SW480 (cell line): Measurements from ENCODE around the gene FAM151A.
A peak's percentile ranks its signal among the peaks of the same experiment; 100 is the strongest.

Source experiments
- DNase-seq: peaks from one replicate; pipeline ENCODE4 v3.0.0-alpha.2; 2016; ENCODE audit warnings: low spot score

Gene FAM151A

DNA sequence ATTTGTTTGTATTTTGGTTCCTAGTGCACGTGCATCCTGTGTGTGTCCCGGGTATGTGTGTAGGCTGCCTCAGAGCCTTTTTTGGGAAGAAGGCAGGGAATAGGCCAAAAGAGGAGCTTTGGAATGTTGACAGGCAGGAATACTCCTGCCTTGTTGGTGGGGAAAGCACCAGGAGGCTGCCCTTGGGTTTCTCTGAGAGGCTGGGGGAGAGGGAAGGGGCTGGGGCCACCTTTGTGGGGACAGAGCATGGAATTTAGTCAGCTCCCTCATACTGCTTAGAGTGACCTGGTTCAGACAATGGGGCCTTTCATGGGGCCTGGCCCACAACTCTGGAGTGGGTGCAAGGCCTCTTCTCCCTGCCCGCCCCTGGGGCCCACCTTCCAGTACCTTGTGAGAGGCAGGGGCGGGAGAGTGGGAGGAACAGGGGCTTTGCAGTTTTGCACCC is 44.0 kb downstream of the FAM151A start:
- DNase-seq, result no peak

DNA sequence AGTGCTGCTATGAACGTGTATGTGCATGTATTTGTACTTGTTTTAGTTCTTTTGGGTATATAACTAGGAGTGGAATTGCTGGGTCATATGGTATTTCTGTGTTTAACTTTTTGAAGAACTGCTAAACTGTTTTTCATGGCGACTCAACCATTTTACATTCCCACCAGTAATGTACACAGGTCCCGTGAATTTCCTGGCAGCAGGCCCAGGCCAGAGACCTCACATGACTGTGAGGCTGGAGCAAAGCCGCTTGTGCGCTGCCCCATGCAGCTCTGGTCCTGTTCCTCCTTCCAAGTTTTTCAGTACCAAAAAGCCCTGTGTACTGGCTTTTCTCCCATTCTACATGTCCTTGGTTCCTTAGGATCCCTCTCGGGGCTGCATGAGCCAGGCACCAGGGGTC is 45.7 kb downstream of the FAM151A start:
- no peak for DNase-seq

DNA sequence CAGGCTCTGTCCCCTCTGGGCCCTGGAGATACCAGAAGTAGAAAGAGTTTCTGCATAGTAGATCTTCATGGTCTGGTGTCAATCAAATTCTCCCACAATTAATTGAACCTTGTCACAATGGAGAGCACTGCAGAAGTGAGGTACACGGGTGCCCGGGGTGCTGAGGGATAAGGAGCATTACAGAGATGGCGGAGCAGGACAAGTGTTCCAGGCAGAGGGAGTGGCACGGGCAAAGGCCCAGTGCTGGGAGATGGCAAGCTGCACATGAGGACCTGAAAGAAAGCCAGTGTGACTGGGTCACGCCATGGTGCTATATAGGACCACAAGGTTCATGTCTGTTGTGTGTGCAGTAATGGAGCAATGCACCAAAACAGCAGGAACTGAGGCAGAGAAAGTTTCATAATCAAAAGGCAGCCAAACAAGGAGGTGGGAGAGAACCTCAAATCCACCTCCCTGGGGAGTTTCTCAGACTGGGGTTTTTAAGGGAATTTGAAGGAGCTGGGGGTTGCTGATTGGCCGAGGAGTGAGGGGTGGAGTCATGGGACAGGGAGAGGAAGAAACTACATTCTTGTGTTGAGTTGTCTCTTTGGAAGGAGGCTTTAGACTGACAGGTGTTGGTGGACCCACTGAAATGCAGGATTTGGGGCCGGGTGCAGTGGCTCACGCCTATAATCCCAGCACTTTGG is 47.6 kb downstream of the FAM151A start:
- DNase-seq, result no peak

DNA sequence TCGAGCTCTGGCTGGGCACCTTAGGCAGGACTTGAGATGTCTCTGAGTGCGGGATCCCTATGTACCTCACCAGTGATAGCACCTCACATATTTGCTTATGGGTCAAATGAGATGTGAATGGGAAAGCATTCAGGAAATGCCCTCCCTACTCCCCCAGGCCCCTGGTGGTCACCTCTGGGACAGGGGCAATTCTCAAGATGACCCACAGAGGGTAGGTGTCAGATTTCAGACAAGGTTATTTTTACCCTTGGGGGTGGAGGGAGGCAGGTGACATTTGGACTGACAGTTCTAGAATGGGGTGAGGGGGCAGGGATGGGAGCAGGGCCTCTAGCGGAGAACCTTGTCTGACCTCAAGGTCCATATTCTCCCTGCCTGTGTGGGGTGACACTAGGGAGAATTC is 48.2 kb downstream of the FAM151A start:
- no peak for DNase-seq

DNA sequence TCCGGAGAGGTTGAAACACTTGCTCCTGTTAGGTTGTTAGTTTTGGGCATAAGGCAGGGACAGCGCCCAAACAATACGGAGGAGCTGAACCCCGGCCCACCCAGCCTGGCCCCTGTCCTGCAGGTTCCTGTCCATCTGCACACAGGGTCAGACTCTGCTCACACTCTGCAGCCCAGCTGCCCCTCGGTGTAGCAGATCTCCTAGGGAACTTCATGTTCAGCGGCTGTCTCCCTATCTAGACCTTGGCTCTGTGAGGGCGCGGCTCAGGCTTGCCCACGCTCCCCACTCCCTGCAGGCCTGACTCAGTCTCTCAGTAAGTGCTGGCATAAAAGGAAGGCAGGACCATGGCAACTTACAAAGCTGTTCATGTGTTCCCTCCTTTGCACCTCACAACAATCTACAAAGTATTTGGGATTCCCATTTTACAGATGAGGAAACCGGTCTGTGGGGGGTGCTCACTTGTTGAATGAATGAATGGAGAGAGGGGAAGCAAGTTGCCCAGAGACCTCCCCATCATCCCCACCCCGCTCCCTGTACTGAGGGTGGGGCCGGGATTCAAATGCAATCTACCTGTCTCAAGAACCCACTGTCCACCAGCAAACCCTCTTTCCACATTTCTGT is 49.1 kb downstream of the FAM151A start:
- no peak for DNase-seq

DNA sequence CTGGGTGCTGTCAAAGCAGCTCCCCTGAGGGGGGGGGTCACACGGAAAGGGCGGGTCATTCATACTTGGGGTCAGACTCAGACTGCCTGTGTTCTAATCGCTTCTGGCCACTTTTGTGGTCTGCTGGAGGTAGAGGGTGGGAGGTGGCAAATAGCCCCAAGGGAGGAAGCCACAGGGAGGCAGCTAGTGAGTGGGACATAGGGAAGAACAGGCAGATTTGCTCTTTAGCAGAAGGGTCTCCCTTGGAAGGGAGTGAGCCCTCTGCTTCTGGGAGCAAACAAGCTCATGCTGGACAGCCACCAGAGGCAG is 50.8 kb downstream of the FAM151A start:
- DNase-seq, result no peak

DNA sequence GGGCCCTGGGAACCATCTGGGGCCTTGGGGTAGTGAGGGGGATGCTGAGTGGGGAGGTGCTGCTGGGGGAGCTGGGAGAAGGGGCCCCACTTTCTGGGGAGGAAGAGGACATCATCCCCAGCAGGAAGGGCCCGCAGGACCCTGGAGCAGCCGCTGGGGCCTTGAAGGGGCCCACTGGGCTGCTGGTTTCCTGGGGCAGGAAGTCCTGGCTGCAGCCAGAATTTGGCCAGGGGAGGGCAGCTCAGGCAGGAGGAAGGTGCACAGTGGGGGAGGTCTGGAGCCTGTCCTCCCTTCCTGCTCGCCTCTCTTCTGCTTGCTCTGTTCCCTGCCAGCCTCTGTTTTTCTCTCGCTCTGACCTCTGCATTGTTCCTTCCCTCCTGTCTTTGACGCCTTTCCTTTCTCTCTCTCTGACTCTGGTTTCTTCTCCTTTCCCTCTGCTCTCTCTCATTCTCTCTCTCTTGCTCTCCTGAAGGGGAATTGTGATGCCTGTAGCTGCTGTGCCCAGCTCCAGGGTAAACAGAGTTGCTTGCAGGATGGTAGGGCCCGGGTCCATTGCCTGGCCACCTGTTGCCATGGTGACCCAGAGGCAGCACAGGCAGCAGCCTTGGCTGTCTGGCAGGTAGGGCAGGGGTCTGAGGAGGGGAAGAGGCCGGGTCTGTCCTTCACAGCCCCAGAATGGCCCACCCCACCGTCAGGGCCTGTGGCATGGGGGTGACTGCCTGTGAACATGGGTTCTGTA is 51.4 kb downstream of the FAM151A start:
- no peak for DNase-seq

DNA sequence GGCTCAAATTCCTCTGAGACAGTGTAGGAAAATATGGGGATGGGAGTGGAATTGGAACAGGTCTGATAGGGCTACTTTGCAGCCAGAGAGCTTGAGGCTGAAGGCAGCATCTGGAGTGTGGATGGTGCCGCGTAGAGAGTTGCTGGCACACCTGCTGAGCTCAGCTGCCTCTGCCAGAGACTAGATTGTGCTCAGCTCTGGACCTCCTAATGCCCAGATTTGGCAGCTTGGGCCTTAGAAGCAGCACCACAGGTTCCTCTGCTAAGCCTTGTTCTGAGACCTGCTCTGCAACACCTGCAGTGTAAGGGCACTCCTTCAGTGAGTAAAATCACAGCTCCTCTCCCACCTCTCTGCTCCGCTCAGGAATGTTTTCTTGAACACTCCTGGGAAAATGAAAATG is 52.0 kb downstream of the FAM151A start:
- DNase-seq, result no peak

DNA sequence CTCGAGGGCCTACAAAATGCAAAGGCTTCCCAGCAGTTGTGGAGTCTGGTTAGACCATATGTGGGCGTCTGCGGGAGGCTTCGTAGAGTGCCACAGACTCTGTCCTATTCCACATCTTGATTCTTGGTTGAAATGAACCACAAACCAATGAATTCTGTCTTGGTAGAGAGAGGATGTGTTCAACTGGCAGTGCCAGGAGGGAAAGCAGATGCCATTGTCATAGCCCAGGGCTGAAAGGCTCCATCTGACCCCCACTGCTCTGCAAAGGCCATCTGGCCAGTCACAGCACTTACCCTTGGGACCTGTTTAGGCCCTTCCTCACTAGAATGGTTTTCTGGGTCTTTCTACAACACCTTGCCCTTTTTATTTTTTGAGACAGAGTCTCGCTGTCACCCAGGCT is 53.2 kb downstream of the FAM151A start:
- no peak for DNase-seq

DNA sequence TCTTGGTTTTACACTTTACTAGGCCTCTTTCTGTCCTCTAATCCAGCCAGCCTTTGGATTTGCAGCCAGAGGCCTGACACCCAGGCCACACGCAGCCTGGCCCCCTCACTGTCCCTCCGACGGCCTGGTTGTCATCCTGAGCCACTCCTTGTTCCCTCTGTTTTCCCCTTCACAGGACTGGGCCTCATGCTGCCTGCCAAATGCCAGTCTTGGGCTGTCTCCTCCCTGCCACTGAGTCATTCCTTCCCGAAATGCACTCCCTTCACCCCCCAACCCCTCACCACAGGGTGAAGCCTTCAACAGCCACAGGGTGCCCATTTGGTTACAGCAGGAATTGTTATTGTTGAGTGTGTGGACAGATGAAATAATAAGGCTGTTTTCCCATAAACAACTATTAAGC is 54.0 kb downstream of the FAM151A start:
- peak; percentile 16 for DNase-seq

DNA sequence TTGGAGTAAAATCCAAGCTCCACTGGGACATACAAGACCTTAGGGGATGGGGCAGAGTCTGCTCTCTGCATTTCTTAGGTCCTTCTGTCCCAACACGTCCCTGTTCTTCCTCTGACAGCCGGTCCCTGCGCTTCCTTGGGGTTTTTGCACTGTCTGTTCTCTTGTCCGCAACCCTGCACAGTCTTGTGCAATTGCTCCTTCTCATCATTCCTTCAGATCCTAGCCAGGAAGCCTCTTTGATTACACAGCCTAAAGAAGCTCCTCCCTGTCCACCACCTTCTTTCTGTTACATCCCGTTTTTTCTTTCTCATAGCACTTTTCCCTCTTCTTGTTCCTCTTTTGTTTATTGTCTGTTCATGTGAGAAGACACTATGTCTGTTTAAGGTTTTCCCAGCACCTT is 55.4 kb downstream of the FAM151A start:
- DNase-seq, result no peak

DNA sequence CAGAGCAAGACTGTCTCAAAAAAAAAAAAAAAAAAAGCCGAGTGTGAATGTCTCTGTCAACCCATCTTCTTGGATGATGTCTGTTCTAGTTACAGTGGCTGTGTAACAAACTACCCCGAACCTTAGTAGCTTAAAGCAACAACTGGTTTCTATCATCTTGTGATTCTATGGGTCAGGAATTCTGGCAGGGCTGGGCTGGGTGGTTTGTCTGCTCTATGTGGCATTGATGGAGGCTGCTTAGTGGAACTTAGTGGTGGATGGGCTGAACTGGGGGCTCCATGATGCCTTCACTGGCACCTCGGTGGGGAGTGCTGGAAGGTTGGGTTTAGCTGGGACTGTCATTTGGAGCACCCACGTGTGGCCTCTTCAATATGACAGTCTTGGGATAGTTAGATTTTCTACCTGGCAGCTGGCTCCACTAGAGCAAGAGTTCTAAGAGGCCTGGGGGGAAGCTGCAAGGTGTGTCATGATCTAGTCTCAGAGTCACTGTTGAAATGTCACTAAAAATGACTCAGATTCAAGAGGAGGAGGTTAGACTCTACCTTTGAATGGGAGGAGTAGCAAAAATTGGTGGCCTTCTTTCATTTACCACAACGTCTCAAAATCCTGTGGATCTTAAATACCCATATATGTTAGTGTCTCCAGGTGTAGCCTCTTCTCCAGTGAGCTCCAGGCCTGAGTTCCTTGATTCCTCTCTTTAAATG is 56.7 kb downstream of the FAM151A start:
- DNase-seq, result no peak

DNA sequence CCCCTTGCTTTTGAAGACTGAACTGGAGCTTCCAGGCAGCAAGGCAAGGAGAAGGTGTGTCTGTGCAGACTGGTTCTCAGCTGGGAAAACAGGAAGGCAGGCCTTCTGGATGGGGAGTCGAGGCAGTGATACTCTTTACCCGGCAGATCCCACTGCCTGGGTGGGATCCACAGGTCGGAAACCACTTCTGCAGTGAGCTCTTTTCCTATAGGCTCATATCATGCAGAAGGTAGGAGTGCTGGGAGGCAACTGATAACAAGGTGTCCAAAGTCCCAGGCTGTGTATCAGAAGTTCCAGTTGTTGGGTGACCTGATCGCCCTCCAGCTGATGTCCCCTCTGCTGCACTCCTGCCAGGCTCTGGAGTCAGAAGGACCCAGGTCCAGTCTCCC is 58.2 kb downstream of the FAM151A start:
- no peak for DNase-seq

DNA sequence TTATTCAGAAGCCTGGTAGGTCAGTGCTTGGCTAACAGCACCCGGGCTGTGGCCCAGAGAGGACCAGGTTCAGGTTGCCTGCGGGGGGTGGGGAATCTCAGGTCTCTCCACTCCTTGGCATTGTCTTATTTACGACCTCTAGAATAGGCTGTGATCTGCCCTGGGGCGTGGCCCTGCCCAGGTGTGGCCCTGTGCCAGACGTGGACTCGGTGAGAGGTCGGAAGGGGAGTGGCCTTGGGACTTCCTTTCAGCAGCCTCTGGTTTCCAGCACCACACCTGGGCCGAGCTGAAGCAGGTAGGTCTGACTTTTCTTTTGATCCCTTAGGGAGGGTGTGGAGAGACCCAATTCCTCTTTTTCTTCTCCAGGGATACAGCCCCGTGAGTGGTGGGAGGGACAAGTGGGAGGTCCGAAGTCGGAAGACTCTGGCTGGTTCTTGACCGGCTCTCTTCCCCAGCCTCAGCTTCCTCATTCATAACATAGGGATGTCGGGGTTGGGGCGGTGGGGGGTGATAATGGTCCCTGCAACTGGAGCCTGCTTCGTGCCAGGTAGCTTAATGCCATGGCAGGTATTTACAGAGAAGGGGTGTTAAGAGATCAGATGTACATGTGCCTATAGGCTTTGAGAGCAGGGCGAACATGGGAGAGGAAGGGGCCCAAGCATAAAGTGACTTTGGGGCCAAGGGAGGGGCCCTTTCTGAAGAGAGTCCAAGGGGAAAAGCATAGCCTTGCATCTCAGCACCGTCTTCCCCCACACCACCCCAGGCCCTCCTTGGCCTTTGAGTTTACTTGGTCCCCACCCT is 58.8 kb downstream of the FAM151A start:
- peak; percentile 92 for DNase-seq

DNA sequence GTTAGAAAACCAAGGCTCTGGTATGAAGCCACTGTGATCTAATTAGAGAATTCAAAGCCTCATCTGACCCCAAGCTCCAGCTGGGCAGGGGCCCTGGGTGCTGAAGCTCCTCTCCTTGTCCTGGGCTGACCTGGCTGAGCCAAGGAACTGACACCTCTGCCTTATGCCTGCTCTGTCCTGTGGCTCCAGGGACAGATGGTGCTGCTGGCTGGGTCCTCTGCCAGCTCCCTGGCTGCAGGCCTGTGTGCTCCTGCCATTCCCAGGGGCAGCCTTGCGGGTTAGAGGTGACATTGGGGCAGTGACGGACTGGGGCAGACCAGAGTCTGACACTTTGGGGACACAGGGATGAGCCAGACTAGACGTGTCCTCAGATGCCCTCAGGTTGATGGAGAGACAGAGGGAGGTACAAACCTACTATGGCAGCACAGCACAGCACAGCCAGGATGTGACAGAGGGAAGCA is 63.5 kb downstream of the FAM151A start:
- DNase-seq, result no peak
